Amniotic epithelial cell (primary cell): Measurements from ENCODE around the gene IFT122.
A peak's percentile ranks its signal among the peaks of the same experiment; 100 is the strongest.

Experiments
- DNase-seq: peaks from one replicate; pipeline ENCODE4 v3.0.0-alpha.2; 2010; ENCODE audit warnings: low read depth

IFT122 gene

GRCh38 chr3:129435367-129435766, 4.7 kb upstream of the IFT122 start:
- DNase-seq, result no peak

DNA sequence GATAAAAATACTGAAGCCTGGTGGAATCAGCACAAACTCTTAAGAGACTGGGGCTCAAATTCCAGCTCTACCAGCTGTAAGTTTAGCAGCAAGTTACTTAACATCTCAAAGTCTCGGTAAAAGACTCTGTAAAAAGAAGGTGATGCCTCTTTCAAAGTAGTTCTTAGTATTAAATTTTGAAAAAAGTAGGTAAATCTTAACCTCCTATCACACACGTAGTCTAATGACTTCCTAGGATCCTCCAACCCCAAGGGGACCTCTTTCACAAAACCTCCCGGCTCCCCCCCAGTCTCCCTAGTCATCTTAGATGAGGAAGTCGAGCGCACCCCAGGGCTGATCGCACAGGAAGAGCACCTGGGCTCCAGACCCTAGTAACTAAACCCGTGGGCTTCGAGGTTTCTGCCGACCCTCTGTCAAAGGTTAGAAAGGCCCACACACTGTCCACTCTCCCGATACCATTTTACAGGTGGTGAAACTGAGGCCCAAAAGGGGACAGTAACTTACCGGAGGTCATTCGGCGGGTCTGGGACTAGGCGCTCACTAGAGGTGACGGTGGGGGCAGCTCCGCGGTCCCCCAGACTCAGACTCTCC, 703 bp upstream of the IFT122 start:
- DNase-seq, result no peak

GRCh38 chr3:129440618-129441190, 680 bp downstream of the IFT122 start:
- peak; percentile 63 for DNase-seq

- no peak for DNase-seq
These were observed 1.2 kb downstream of the IFT122 start for GRCh38 chr3:129441215-129441614.

DNA sequence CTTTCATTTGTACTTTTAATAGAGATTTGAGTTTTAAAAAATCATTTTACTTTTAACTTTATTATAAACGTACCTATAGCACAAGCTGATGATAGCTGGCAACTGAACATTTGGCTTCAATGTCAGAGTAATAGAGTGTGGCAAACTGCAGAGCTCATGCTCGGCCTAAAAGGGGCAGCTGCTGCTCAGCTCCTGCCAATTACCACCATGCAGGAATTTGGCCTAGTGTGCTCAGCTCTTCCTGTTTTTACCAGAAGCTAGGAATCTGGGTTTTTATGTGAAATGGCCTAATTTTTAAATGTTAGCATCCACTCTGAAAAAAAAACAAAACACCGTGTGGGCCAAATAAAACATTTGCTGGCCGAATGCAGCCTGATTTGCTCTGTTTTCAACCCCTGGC, 1.8 kb downstream of the IFT122 start:
- DNase-seq, result peak; percentile 51

GRCh38 chr3:129442486-129442885, 2.5 kb downstream of the IFT122 start:
- no peak for DNase-seq

DNA sequence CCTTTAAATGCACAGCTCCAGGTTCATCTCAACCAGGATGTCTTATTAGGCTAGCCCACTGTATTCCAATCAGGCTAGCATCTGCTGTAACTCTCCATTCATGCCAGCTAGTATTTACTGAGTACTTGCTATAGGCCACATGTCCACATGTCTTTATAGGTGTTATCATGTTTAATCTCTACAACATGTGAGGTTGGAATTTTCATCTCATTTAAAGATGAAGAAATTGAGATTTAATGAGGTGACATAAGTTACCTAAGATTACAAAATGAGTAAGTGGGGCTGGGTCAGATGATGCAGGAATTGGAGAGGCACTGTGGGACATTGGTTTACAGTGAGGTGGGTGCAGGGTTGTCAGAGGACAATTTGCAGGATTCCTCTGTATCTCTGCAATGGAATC, 2.9 kb downstream of the IFT122 start:
- DNase-seq, result no peak

DNA sequence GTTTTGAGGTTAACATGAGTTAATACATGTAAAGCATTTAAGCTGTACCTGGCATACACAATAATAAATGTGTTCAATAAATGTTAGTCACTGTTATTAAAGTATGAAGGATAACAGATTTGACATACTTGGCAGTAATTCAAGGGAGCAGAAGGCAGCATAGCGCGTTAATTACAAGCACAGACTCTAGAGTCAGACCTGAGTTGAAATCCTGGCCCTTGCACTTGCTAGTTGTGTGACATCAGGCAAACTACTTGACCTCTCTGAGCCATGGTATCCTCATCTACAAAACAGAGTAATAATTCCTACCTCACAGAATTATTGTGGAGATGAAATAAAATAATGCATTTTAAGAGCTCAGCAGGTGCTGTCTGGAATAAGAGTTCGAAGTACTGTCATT, 5.4 kb downstream of the IFT122 start:
- no peak for DNase-seq

DNA sequence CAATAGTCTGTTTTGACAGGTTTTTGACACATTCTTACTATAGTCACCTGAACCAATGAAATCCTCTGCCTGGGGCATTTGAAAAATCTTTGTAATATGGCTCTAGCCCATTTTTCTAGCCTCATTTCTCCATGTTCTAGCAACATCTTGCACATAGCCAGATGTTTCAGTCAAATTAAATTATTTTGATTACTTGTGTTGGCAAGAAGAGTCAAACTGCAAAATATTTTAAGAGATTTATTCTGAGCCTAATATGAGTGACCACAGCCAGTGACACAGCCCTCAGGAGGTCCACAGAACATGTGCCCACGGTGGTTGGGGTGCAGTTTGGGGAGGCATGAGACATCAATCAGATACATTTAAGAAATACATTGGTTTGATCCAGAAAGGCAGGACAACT, 6.9 kb downstream of the IFT122 start:
- DNase-seq, result no peak

GRCh38 chr3:129448186-129448895, 8.3 kb downstream of the IFT122 start:
- DNase-seq, result no peak

- DNase-seq, result no peak
These were observed 9.5 kb downstream of the IFT122 start for GRCh38 chr3:129449279-129450115.

GRCh38 chr3:129453732-129454131, 13.7 kb downstream of the IFT122 start:
- DNase-seq, result peak; percentile 84

DNA sequence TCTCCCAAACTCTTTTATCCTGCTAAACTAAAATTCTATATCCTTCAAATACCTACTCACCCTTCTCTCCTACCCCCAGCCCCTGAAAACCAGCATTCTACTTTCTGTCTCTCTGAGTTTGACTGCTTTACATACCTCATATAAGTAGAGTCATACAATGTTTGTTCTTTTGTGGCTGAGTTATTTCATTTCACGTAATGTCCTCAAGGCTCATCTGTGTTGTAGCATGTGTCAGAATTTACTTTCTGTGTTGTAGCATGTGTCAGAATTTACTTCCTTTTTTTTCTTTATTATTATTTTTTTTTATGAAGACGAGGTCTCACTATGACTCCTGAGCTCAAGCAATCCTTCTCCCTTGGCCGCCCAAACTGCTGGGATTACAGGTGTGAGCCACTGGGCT, 20.1 kb downstream of the IFT122 start:
- no peak for DNase-seq

- no peak for DNase-seq
These were observed 20.5 kb downstream of the IFT122 start for GRCh38 chr3:129460572-129460971.

DNA sequence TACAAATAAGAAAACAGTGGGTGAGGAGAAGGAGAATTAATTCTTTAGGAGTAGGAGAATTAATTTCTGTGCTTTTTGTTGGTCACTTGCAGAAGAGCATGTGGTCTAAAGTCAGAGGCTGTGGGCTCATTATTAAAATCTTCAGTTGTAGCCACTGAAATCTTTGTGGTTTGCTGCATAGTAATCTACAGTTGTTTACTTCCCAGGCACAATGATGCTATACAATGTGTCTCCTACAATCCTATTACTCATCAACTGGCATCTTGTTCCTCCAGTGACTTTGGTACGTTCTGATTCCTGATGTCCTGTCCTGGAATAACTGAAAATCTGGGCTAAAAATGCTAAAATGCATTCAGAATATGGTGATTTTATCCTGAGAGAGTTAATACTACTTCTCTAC, 21.0 kb downstream of the IFT122 start:
- DNase-seq, result peak; percentile 90

GRCh38 chr3:129461461-129462146, 21.6 kb downstream of the IFT122 start:
- DNase-seq, result peak; percentile 92

- no peak for DNase-seq
These were observed 22.4 kb downstream of the IFT122 start for GRCh38 chr3:129462361-129462968.

DNA sequence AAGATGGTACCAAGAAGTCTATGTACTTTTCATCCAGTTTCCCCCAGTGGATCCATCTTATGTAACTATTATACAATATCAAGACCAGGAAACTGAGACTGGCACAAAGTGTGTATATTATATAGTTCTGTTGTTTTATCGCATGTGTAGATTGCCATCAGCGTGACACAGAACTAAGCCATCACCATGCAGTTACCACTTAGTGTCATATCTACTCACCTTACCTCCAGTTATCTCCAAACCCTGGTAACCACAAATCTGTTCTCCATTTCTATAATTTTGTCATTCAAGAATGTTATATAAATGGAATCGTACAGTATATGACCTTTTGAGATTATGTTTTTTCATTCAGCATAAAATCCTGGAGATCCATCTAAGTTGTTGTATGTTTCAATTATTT, 23.1 kb downstream of the IFT122 start:
- DNase-seq, result no peak

DNA sequence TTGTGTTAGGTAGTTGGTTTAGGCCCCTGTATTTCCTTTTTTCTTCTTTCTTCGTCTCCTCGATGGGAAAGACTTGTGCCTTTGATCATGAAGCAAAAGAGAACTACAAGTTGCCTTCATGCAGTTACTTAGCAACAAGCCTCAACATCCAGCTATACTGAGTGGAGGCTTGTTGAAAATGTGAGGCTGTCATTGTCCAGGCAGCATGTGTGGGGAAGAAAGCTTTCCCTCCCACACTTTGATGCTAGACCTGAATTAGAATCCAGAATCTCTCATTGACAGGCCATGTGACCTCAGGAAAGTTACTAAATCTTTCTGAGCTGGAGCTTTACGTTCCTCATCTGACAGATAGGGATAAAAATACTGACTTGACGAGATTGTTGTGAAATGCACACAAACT, 23.7 kb downstream of the IFT122 start:
- DNase-seq, result peak; percentile 33

- DNase-seq, result no peak
These were observed 27.9 kb downstream of the IFT122 start for GRCh38 chr3:129467932-129468331.

DNA sequence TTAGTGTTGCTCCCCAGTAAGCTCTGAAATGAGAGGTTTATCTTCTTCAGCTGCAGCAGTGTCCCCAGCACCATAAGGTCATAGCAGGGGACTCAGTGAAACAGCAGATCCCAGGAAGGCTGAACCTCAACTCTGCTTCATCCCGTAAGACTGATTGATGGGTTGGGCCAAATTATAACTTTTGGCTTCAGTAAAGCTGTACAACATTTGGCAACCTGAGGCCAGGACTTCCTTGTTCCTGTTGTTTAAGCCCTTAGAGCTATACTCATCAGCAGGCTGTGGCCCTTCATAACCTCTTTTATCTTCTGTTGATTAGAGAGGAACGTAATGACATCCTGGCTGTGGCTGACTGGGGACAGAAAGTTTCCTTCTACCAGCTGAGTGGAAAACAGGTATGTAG, 29.0 kb downstream of the IFT122 start:
- DNase-seq, result no peak

- DNase-seq, result no peak
These were observed 30.8 kb downstream of the IFT122 start for GRCh38 chr3:129470861-129471260.
